OCI-LY7 (cell line): ENCODE data around the gene NRCAM. TPM values are rescaled to one million over a fixed set of nuclear protein-coding genes. Genes with fewer than 3 reads are reported as not detected.

Source experiments
- BruUV-seq: library from RNA; stranded (reverse); fragments of 400-500 nt; replicated peaks from 2 replicates; lab custom pipeline; 2021; lab: Mats Ljungman, UMichigan
- CTCF ChIA-PET: fragments of 300-600 bp; sonication (Branson Sonifier 250); formaldehyde crosslinking; loops from one replicate; lab custom pipeline; 2022; ENCODE audit warnings: antibody characterized with exemption; ENCODE audit not compliant: unreplicated experiment; lab: Charles Lee
- POLR2A ChIA-PET: fragments of 300-600 bp; sonication (Branson Sonifier 250); formaldehyde crosslinking; loops from one replicate; lab custom pipeline; 2022; ENCODE audit warnings: antibody characterized with exemption; lab: Charles Lee
- DNase-seq: peaks from one replicate; pipeline ENCODE4 v3.0.0-alpha.2; 2015; ENCODE audit warnings: low spot score
- H2AFZ ChIP-seq: fragments of 200-600 bp; sonication (generic), shearing (Covaris generic); 2 replicates; pipeline ENCODE4 v1.6.1; 2014; ENCODE audit warnings: mild to moderate bottlenecking, antibody characterized with exemption, low read length, moderate library complexity
- H3K27ac ChIP-seq: fragments of 200-600 bp; sonication (generic); 2 replicates; pipeline ENCODE4 v1.5.1; 2014; ENCODE audit warnings: mixed run types, low read depth, mild to moderate bottlenecking, moderate library complexity, low read length, inconsistent platforms; ENCODE audit not compliant: poor library complexity, severe bottlenecking
- H3K36me3 ChIP-seq: fragments of 200-600 bp; sonication (generic); 2 replicates; pipeline ENCODE4 v1.6.1; 2014; ENCODE audit warnings: mild to moderate bottlenecking, antibody characterized with exemption, low read length, moderate library complexity, mixed read lengths; ENCODE audit not compliant: insufficient read depth
- H3K4me1 ChIP-seq: fragments of 200-600 bp; sonication (generic); 2 replicates; pipeline ENCODE4 v1.5.1; 2014; ENCODE audit warnings: mild to moderate bottlenecking, low read length; ENCODE audit not compliant: insufficient read depth, poor library complexity, severe bottlenecking
- H3K4me2 ChIP-seq: fragments of 200-600 bp; sonication (generic); 2 replicates; pipeline ENCODE4 v1.6.1; 2014; ENCODE audit warnings: mild to moderate bottlenecking, low read length
- H3K4me3 ChIP-seq: fragments of 200-600 bp; sonication (generic); 2 replicates; pipeline ENCODE4 v1.5.1; 2014; ENCODE audit warnings: mild to moderate bottlenecking, low read depth, low read length; ENCODE audit not compliant: poor library complexity, severe bottlenecking
- H3K79me2 ChIP-seq: fragments of 200-600 bp; sonication (generic); 2 replicates; pipeline ENCODE4 v1.6.1; 2016; ENCODE audit warnings: low read depth, mild to moderate bottlenecking, low read length, moderate library complexity, mixed read lengths; ENCODE audit not compliant: insufficient read depth
- H3K9me2 ChIP-seq: fragments of 200-600 bp; sonication (generic); 2 replicates; pipeline ENCODE4 v1.6.1; 2016; ENCODE audit warnings: mild to moderate bottlenecking, low read length, mixed read lengths; ENCODE audit not compliant: insufficient read depth
- H3K9me3 ChIP-seq: fragments of 200-600 bp; sonication (generic); 2 replicates; pipeline ENCODE4 v1.6.1; 2014; ENCODE audit warnings: mild to moderate bottlenecking, mixed run types, low read length, mixed read lengths
- H4K20me1 ChIP-seq: fragments of 200-600 bp; sonication (generic); 2 replicates; pipeline ENCODE4 v1.6.1; 2014; ENCODE audit warnings: mild to moderate bottlenecking, antibody characterized with exemption, low read length, moderate library complexity, mixed read lengths; ENCODE audit not compliant: insufficient read depth
- CTCF ChIP-seq: fragments of 200-600 bp; sonication (generic); conservative IDR thresholded peaks from 2 replicates; pipeline ENCODE4 v1.5.1; 2014; ENCODE audit warnings: mild to moderate bottlenecking, antibody characterized with exemption, low read length, moderate library complexity, mixed read lengths
- EZH2phosphoT487 ChIP-seq: fragments of 200-600 bp; sonication (generic); IDR thresholded peaks from 2 replicates; pipeline ENCODE4 v1.6.1; 2018; ENCODE audit warnings: low read depth, borderline replicate concordance, mild to moderate bottlenecking, mixed run types, antibody characterized with exemption, low read length, moderate library complexity, mixed read lengths
- intact Hi-C: fragments of 100-400 bp; cut with micrococcal nuclease; formaldehyde crosslinking; loops from one replicate; pipeline ENCODE4 v1.10.0; 2022; ENCODE audit not compliant: unreplicated experiment
- total RNA-seq, 2 experiments: library from RNA; depleted of rRNA in 1 of 2; stranded (reverse); fragments of >200 nt in 1 of 2; shearing (Covaris generic) in 1 of 2; gene quantifications; 2 replicates each; pipeline ENCODE4 v1.2.3, GENCODE V29; 2014 to 2022

NRCAM gene
- total RNA-seq, 2 experiments from 2014 or later = not detected

GRCh38 chr7:108313086-108313485 lies 143.2 kb downstream of the NRCAM start:
- ChIA-PET POLR2A (no interaction called here), CTCF (no interaction called here)
- no peaks in the 10 kb centered on the region for H3K4me1 ChIP-seq
- no peak overlapping the region for H3K27ac ChIP-seq
- H3K4me2 ChIP-seq = no peak overlapping the region
- intact Hi-C loops = no loop called here
- H4K20me1 ChIP-seq = no peaks in the 10 kb centered on the region
- H3K9me2 ChIP-seq = no peaks in the 10 kb centered on the region
- DNase-seq = no peak
- no peaks in the 10 kb centered on the region for H3K36me3 ChIP-seq
- TF ChIP-seq CTCF (no peak), EZH2phosphoT487 (no peak)
- no TSS peak for BruUV-seq
- H2AFZ ChIP-seq = no peak overlapping the region
- no peaks in the 10 kb centered on the region for H3K79me2 ChIP-seq
- no peak overlapping the region for H3K4me3 ChIP-seq
- no peaks in the 10 kb centered on the region for H3K9me3 ChIP-seq

DNA sequence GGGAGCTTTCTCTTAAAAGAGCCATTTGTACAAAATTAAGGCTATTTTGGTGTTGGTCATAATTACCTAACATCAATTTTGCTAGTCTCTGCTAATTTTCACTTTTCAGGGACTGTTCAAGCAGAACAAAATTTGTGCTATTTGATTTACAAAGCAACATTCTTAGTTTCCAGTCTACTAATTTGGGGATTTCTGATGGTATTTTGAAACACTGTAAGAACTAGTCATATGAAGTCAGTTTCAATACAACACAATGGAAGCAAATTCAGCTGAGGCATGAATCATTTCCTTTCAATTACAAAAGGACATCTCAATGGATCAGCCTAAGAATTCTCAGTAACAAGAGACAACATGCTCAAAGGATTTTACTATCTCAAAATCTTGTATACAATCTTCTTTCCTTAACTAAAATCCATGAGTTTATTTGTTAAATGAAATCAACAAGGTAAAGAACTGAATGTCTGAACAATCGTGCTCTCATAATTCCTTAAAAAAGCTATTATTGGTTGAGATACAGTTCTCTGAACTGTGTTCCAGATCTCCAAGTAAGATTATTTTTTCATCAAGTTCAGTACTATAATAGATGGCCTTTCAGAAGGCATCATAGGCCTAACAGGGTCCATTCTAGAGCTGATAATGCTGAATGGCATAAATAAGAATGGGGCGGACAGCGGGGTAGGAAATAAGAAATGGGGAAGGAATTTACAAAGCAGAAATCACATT lies 144.6 kb downstream of the NRCAM start:
- H3K79me2 ChIP-seq = no peaks in the 10 kb centered on the region
- no peaks in the 10 kb centered on the region for H4K20me1 ChIP-seq
- BruUV-seq = no TSS peak
- no peak overlapping the region for H3K27ac ChIP-seq
- no peaks in the 10 kb centered on the region for H3K9me3 ChIP-seq
- ChIA-PET POLR2A (no interaction called here), CTCF (no interaction called here)
- no peak overlapping the region for H3K4me2 ChIP-seq
- no peak for DNase-seq
- no peaks in the 10 kb centered on the region for H3K9me2 ChIP-seq
- no peaks in the 10 kb centered on the region for H3K36me3 ChIP-seq
- no peak overlapping the region for H3K4me3 ChIP-seq
- no peaks in the 10 kb centered on the region for H3K4me1 ChIP-seq
- H2AFZ ChIP-seq = no peak overlapping the region
- intact Hi-C loops = no loop called here
- TF ChIP-seq CTCF = no peak
- TF ChIP-seq EZH2phosphoT487 = no peak

GRCh38 chr7:108310351-108310750 lies 145.9 kb downstream of the NRCAM start:
- intact Hi-C loops = no loop called here
- no peak overlapping the region for H3K4me3 ChIP-seq
- no peaks in the 10 kb centered on the region for H4K20me1 ChIP-seq
- BruUV-seq = no TSS peak
- H3K27ac ChIP-seq = no peak overlapping the region
- H3K79me2 ChIP-seq = no peaks in the 10 kb centered on the region
- DNase-seq = no peak
- H3K4me2 ChIP-seq = no peak overlapping the region
- POLR2A ChIA-PET = interaction anchor here (1.9 kb wide), 1 partner anchor 17 kb away, joined by 4 read pairs; no protein-coding TSS in a partner anchor
- H3K9me2 ChIP-seq = no peaks in the 10 kb centered on the region
- H3K36me3 ChIP-seq = no peaks in the 10 kb centered on the region
- TF ChIP-seq CTCF (no peak), EZH2phosphoT487 (no peak)
- no peak overlapping the region for H2AFZ ChIP-seq
- H3K9me3 ChIP-seq = no peaks in the 10 kb centered on the region
- H3K4me1 ChIP-seq = no peaks in the 10 kb centered on the region
- CTCF ChIA-PET = no interaction called here
